ENCODE results near the gene TMEM158.

TMEM158 gene

GRCh38 chr3:45232521-45232920 is 6.4 kb upstream of the TMEM158 start:
- DNase-seq, result peak; percentile 44

- no peak for DNase-seq
Observed at GRCh38 chr3:45227946-45228345, 1.9 kb upstream of the TMEM158 start.

- DNase-seq, result no peak
Observed at GRCh38 chr3:45227071-45227820, 1.2 kb upstream of the TMEM158 start.

- peak; percentile 40 for DNase-seq
Observed at GRCh38 chr3:45225465-45226205, 452 bp downstream of the TMEM158 start.

- peak; percentile 69 for DNase-seq
Observed at GRCh38 chr3:45224824-45225464, 1.1 kb downstream of the TMEM158 start.

GRCh38 chr3:45223889-45224727 is 2.0 kb downstream of the TMEM158 start:
- peak; percentile 40 for DNase-seq

GRCh38 chr3:45219694-45220093 is 6.4 kb downstream of the TMEM158 start:
- no peak for DNase-seq

- peak; percentile 68 for DNase-seq
Observed at GRCh38 chr3:45218578-45219390, 7.3 kb downstream of the TMEM158 start.

GRCh38 chr3:45216021-45216609 is 10.0 kb downstream of the TMEM158 start:
- DNase-seq, result no peak

GRCh38 chr3:45215466-45215865 is 10.6 kb downstream of the TMEM158 start:
- peak; percentile 28 for DNase-seq

- DNase-seq, result no peak
Observed at GRCh38 chr3:45214061-45214680, 11.9 kb downstream of the TMEM158 start.

- DNase-seq, result no peak
Observed at GRCh38 chr3:45212095-45212468, 14.0 kb downstream of the TMEM158 start.

- DNase-seq, result no peak
Observed at GRCh38 chr3:45211466-45212094, 14.5 kb downstream of the TMEM158 start.

- DNase-seq, result peak; percentile 72
Observed at GRCh38 chr3:45210308-45211041, 15.6 kb downstream of the TMEM158 start.

- DNase-seq, result no peak
Observed at GRCh38 chr3:45209526-45209925, 16.6 kb downstream of the TMEM158 start.

- DNase-seq, result no peak
Observed at GRCh38 chr3:45208586-45208985, 17.5 kb downstream of the TMEM158 start.

GRCh38 chr3:45207446-45207845 is 18.6 kb downstream of the TMEM158 start:
- DNase-seq, result no peak

GRCh38 chr3:45205126-45205525 is 21.0 kb downstream of the TMEM158 start:
- no peak for DNase-seq

- peak; percentile 73 for DNase-seq
Observed at GRCh38 chr3:45204136-45204535, 22.0 kb downstream of the TMEM158 start.
